Activated naive CD4-positive, alpha-beta T cell treated with anti-CD3 and anti-CD28 coated beads, Interleukin-2, amount 50 U/mL, for 72 hours (primary cell): ENCODE results near the gene OR14A16. TPM values are rescaled to one million over a fixed set of nuclear protein-coding genes. Genes with fewer than 3 reads are reported as not detected.

Source experiments
- ATAC-seq, 2 donors: fragments of 150-1000 bp; cut with Tn5 transposase; 2 replicates each; pipeline ENCODE4 v1.10.0; 2021; ENCODE audit warnings: mild to moderate bottlenecking in 2 of 2, moderate library complexity in 2 of 2
- DNase-seq, 2 donors: peaks; one replicate each; pipeline ENCODE4 v3.0.0; 2021 to 2022; ENCODE audit warnings: low spot score in 2 of 2
- H3K27ac Mint-ChIP-seq, 2 donors: one replicate each; pipeline ENCODE4 v1.8.0; 2022; ENCODE audit warnings: mild to moderate bottlenecking in 2 of 2, mixed read lengths in 2 of 2
- H3K36me3 Mint-ChIP-seq, 2 donors: one replicate each; pipeline ENCODE4 v1.8.0; 2022; ENCODE audit warnings: mixed read lengths in 2 of 2
- H3K9me3 Mint-ChIP-seq, 2 donors: one replicate each; pipeline ENCODE4 v1.8.0; 2022; ENCODE audit warnings: mixed read lengths in 2 of 2
- total RNA-seq, 2 donors: library from RNA; stranded (reverse); gene quantifications; one replicate each; pipeline ENCODE4 v1.2.3, GENCODE V29; 2022

Gene OR14A16, protein sequence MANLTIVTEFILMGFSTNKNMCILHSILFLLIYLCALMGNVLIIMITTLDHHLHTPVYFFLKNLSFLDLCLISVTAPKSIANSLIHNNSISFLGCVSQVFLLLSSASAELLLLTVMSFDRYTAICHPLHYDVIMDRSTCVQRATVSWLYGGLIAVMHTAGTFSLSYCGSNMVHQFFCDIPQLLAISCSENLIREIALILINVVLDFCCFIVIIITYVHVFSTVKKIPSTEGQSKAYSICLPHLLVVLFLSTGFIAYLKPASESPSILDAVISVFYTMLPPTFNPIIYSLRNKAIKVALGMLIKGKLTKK
- total RNA-seq = not detected

DNA sequence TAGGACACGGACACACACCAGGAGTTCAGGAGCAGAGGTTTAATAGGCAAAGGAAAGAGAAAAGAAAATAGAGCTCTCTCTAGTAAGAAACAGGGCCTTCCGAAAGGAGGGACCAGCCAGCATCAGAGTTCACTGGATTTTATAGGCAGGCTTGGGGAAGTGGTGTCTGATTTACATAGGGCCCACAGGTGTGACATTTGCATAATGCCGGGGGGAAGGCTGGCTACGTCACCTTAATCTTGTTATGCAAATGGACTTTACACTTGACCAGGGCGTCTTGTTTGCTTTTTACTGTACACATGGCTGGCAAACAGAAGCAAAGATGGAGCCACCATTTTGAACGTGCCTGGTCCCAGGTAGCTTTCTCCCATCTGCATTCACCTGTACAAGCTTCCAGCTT is at the start of gene OR14A16:
TSS of gene OR14A16 (minus strand) at position 97 of the 400 bp plus-strand sequence. CDS start 8,390 bp downstream, outside the sequence.
- no peaks in the 10 kb centered on the region for H3K36me3 Mint-ChIP-seq
- ATAC-seq (no peak), DNase-seq (no peak)
- no peak within 1 kb of the TSS for H3K27ac Mint-ChIP-seq
- H3K9me3 Mint-ChIP-seq = no peaks in the 10 kb centered on the region

DNA sequence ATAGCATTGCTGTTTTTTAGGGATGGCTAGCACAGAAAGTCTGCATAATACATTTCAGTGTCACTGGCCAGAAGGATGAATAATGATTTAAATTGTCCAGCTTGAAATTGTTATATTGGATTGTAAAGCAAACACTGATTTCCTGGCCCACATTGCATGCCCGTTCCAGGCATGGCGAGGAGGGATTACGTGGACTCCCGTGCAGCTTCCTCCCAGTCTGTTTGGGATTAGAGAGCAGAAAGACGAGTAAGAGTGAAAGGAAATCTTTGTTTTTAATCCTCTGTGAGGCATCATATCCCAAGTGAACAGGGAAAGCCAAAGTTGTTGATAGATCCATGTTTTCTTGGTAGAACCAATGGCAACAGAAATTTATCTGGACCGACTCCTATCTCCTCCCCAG is 41.5 kb upstream of the OR14A16 start:
- no peak for DNase-seq
- H3K9me3 Mint-ChIP-seq = peaks cover 7 to 8% of the 10 kb centered on the region in 2 donors
- H3K36me3 Mint-ChIP-seq = no peaks in the 10 kb centered on the region
- ATAC-seq = no peak
- H3K27ac Mint-ChIP-seq = no peak overlapping the region

GRCh38 chr1:247864644-247865043 is 40.7 kb upstream of the OR14A16 start:
- H3K36me3 Mint-ChIP-seq = no peaks in the 10 kb centered on the region
- peaks cover 4% of the 10 kb centered on the region in 2 donors for H3K9me3 Mint-ChIP-seq
- H3K27ac Mint-ChIP-seq = no peak overlapping the region
- ATAC-seq (no peak), DNase-seq (no peak)

- no peak for DNase-seq
- no peak for ATAC-seq
- Mint-ChIP-seq H3K9me3 (no peaks in the 10 kb centered on the region), H3K27ac (no peak overlapping the region), H3K36me3 (peaks cover 0 to 4% of the 10 kb centered on the region in 2 donors)
These were observed 38.8 kb upstream of the OR14A16 start for GRCh38 chr1:247862756-247863155.

DNA sequence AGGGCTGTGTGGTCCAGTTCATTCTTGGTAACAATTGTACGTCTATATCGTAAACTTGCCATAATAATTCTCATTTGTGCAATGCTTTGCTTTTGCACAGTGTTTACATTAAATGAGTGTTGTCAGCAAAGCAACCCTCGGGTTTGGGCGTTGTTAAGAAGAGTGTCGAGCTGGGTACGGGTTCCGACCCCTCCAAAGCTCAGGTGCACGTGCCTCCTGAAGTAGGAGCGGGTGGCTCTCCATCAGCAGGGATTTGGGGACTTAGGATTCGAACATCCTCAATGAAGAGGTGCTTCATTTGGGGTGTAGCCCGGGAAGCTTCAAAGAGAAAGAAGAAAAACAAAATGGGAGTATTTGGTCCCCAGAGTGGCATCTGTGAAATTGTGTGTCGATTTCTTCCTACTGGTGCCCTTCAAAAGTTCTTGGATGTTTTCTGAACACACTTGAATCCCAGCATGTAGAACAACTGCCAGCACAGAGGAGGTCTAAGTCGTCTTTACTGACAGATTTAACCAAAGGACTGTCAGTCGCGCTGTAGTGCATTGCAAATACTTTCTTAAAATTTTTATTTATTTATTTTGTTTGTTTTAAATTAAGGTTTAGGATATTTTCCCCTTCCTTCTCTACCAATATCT is 34.2 kb upstream of the OR14A16 start:
- DNase-seq (no peak), ATAC-seq (no peak)
- no peaks in the 10 kb centered on the region for H3K9me3 Mint-ChIP-seq
- H3K27ac Mint-ChIP-seq = no peak overlapping the region
- peaks cover 0 to 10% of the 10 kb centered on the region in 2 donors for H3K36me3 Mint-ChIP-seq

GRCh38 chr1:247857069-247857984 is 33.4 kb upstream of the OR14A16 start, which contains the start of gene TRIM58:
TRIM58 (plus strand) TSS chr1:247857187; CDS start chr1:247857247, 60 bp downstream.
- H3K27ac Mint-ChIP-seq = no peak within 1 kb of the TSS
- ATAC-seq = peak; percentile 56 to 90
- H3K36me3 Mint-ChIP-seq = peaks cover 0 to 10% of the 10 kb centered on the region in 2 donors
- peak in 1 of 2 donors; percentile 56 for DNase-seq
- H3K9me3 Mint-ChIP-seq = no peaks in the 10 kb centered on the region

- DNase-seq (no peak), ATAC-seq (no peak)
- H3K27ac Mint-ChIP-seq = no peak overlapping the region
- H3K9me3 Mint-ChIP-seq = no peaks in the 10 kb centered on the region
- peaks cover 0 to 10% of the 10 kb centered on the region in 2 donors for H3K36me3 Mint-ChIP-seq
These were observed 32.0 kb upstream of the OR14A16 start for GRCh38 chr1:247855911-247856310.

DNA sequence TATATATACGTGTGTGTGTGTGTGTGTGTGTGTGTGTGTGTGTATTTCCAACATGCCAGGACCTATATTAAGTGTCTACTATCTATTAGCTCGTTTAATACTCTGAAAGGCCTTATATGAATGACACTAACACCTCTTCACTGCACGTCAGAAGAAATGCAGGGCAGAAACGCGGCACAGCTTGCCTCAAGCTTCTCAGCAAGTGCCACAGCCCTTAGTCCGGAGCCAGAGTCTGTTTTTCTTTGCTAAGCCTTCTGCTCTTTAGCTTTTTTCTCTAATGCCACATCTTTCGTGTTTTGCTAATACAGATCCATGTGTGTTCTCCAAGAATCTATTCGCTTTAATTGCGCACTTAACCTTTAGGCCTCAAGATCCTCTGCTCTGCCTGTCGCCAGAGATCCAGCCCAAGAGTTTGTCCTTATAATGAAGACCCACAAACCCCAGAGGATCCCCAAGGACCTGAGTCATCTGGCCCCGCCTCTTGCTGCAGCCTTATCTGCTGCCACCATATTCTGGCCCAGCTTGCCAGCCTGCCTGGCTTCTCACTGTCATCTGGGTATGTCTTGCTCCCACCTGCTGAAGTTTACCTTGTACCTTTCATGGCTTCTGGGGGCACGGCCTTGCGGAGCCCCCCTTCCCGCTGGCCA is 31.1 kb upstream of the OR14A16 start:
- Mint-ChIP-seq H3K9me3 (no peaks in the 10 kb centered on the region), H3K27ac (no peak overlapping the region), H3K36me3 (peaks cover 0 to 10% of the 10 kb centered on the region in 2 donors)
- no peak for DNase-seq
- ATAC-seq = no peak

DNA sequence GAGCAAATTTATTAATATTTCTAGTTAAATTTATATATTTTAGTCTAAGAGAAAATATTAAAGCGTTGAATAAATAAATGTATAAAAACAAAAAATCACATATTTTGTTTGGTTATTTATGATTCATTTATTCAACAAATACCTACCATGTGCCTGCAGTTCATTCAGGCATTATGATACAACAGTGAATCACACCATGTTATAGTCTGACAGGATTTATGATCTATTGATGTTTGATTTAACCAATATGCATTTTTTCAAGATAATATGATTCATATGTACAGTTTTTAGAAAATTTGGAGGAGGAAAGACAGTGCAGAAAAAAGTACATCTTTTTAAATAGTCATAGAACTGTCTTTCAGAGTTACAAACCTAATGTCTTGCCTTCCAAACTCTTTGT is 25.7 kb upstream of the OR14A16 start:
- H3K36me3 Mint-ChIP-seq = no peaks in the 10 kb centered on the region
- DNase-seq (no peak), ATAC-seq (no peak)
- no peaks in the 10 kb centered on the region for H3K9me3 Mint-ChIP-seq
- H3K27ac Mint-ChIP-seq = no peak overlapping the region

GRCh38 chr1:247848346-247848745 is 24.4 kb upstream of the OR14A16 start:
- no peak for DNase-seq
- Mint-ChIP-seq H3K27ac (no peak overlapping the region), H3K9me3 (no peaks in the 10 kb centered on the region), H3K36me3 (no peaks in the 10 kb centered on the region)
- ATAC-seq = no peak

- H3K36me3 Mint-ChIP-seq = no peaks in the 10 kb centered on the region
- ATAC-seq (no peak), DNase-seq (no peak)
- H3K27ac Mint-ChIP-seq = no peak overlapping the region
- H3K9me3 Mint-ChIP-seq = no peaks in the 10 kb centered on the region
These were observed 21.7 kb upstream of the OR14A16 start for GRCh38 chr1:247845693-247846017.

GRCh38 chr1:247845011-247845692 is 21.2 kb upstream of the OR14A16 start:
- Mint-ChIP-seq H3K36me3 (no peaks in the 10 kb centered on the region), H3K27ac (no peak overlapping the region), H3K9me3 (no peaks in the 10 kb centered on the region)
- ATAC-seq (no peak), DNase-seq (no peak)

GRCh38 chr1:247843411-247843810 is 19.5 kb upstream of the OR14A16 start:
- Mint-ChIP-seq H3K9me3 (no peaks in the 10 kb centered on the region), H3K27ac (no peak overlapping the region), H3K36me3 (no peaks in the 10 kb centered on the region)
- ATAC-seq (no peak), DNase-seq (no peak)

DNA sequence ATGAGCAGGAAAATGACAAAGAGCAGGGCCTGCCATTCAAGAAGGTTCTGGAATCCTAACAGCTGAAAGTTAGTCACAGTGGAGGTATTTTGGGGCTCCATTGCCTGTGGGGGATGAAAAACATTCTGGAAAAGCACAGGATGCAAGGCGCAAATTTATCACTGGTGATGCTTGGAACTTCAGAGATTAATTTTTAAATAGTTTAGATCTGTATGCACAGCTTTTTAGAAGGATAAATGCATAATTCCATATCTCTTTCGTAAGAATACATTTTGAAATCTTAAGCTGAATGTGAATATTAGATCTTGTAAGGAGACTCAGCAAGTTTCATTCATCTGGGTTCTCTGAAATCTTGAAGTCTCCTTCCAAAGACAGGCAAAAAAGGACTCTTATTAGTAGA is 17.9 kb upstream of the OR14A16 start, which contains the start of gene OR11L1:
TSS of gene OR11L1 (minus strand) at position 101 of the 400 bp plus-strand sequence. CDS start at position 101, 0 bp downstream.
- Mint-ChIP-seq H3K27ac (no peak within 1 kb of the TSS), H3K36me3 (no peaks in the 10 kb centered on the region), H3K9me3 (no peaks in the 10 kb centered on the region)
- DNase-seq = no peak
- no peak for ATAC-seq

GRCh38 chr1:247840818-247841217 is 16.9 kb upstream of the OR14A16 start:
- H3K36me3 Mint-ChIP-seq = no peaks in the 10 kb centered on the region
- ATAC-seq (no peak), DNase-seq (no peak)
- H3K27ac Mint-ChIP-seq = no peak overlapping the region
- H3K9me3 Mint-ChIP-seq = no peaks in the 10 kb centered on the region

- Mint-ChIP-seq H3K27ac (no peak overlapping the region), H3K36me3 (no peaks in the 10 kb centered on the region), H3K9me3 (no peaks in the 10 kb centered on the region)
- DNase-seq = no peak
- no peak for ATAC-seq
These were observed 9.7 kb upstream of the OR14A16 start for GRCh38 chr1:247833601-247834000.
